ENCODE measurements around the gene IREB2.

GRCh38 chr15:78432664-78433063 lies 5.4 kb upstream of the IREB2 start:
- TF ChIP-seq, protein P1, sequence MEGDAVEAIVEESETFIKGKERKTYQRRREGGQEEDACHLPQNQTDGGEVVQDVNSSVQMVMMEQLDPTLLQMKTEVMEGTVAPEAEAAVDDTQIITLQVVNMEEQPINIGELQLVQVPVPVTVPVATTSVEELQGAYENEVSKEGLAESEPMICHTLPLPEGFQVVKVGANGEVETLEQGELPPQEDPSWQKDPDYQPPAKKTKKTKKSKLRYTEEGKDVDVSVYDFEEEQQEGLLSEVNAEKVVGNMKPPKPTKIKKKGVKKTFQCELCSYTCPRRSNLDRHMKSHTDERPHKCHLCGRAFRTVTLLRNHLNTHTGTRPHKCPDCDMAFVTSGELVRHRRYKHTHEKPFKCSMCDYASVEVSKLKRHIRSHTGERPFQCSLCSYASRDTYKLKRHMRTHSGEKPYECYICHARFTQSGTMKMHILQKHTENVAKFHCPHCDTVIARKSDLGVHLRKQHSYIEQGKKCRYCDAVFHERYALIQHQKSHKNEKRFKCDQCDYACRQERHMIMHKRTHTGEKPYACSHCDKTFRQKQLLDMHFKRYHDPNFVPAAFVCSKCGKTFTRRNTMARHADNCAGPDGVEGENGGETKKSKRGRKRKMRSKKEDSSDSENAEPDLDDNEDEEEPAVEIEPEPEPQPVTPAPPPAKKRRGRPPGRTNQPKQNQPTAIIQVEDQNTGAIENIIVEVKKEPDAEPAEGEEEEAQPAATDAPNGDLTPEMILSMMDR (IDR thresholded peaks at IDR 0.05; ENCODE audit: low read depth, low read length) = no peak
- no peak for TF ChIP-seq EZH2phosphoT487 (IDR thresholded peaks at IDR 0.05; ENCODE audit: low read depth)
